Measurements from ENCODE around the gene SCPEP1. TPM values are rescaled to one million over a fixed set of nuclear protein-coding genes. Genes with fewer than 3 reads are reported as not detected.

The SCPEP1 gene
- total and polyA plus RNA-seq, 10 of the 15 experiments (the other 5 are each of a cell fraction or from before 2014, with no cell fraction given), result 31.2 to 80.2 (median 40.7) TPM

DNA sequence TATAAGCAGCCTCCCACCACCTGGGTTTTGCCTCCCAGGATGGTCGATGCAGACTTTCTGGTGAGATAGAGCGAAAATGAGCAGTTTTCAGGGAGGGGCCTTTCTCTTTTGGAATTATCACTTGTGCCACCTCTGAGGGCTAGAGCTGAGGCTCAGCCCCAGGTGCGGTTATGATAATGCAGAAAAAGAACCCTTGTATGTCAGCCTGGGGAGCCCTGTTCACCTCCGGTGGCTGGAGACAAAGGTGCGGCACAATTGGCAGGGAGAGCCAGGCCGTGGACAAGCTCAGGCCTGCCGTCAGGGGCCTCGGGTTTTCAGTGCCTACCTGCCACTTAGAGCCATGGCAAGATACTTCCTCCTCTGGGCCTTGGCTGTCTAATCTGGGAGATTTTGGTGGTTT is 4.4 kb downstream of the SCPEP1 start (continued):
- TF ChIP-seq ETV6 (conservative IDR thresholded peaks at IDR 0.05 in 1 of 2, IDR thresholded peaks at IDR 0.05 in 1 of 2; ENCODE audit: borderline replicate concordance in 1 of 2, low read depth in 1 of 2), result no peak
- no peak for TF ChIP-seq JUNB (IDR thresholded peaks at IDR 0.05)
- no peak for TF ChIP-seq EGR1 (IDR thresholded peaks at IDR 0.05; ENCODE audit: borderline replicate concordance in 1 of 2, low read depth in 2 of 2, low read length in 2 of 2)
- no peak for TF ChIP-seq YY1 (IDR thresholded peaks at IDR 0.05; ENCODE audit: low read depth, low read length)
- TF ChIP-seq BRCA1 (IDR thresholded peaks at IDR 0.05; ENCODE audit: low read depth, low read length), result no peak
- TF ChIP-seq KLF5 (IDR thresholded peaks at IDR 0.05; ENCODE audit: partially characterized antibody), result no peak
- TF ChIP-seq DPF2 (IDR thresholded peaks at IDR 0.05), result no peak
- no peak for TF ChIP-seq YBX1 (IDR thresholded peaks at IDR 0.05)
- TF ChIP-seq POLR2AphosphoS2 (IDR thresholded peaks at IDR 0.05; ENCODE audit: low read depth, low read length), result no peak
- no peak for TF ChIP-seq CREB1 (IDR thresholded peaks at IDR 0.05; ENCODE audit: low read depth)

DNA sequence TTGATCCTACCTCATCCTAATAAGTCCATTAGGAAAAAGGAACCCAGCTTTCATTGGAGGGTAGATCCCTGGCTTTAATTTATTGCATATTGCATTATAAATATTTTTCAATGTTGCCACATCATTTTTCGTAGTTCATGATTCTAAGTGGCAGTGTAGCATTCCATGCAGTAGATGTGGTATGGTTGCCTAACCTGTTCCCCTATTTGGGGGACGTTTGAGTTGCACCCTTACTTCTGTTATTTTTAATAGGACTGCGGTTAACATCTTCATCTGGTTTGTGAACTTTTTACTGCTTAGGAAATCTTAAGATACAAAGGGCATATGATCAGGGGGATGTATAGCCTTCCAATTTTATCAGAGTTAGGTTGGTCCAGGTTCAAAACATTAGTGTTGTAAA is 5.4 kb downstream of the SCPEP1 start:
- ChIA-PET POLR2A (no interaction called here), CTCF (no interaction called here), SMC1A (ENCODE audit: uncharacterized antibody, unreplicated experiment) (no interaction called here), RAD21 (ENCODE audit: unreplicated experiment) (no interaction called here)
- no peak overlapping the region for H3K9ac ChIP-seq (ENCODE audit: control insufficient read depth, insufficient read depth, low read length)
- H3K4me3 ChIP-seq, result no peak overlapping the region
- no peaks in the 10 kb centered on the region for H3K27me3 ChIP-seq (replicated peaks in 1 of 2; ENCODE audit: control insufficient read depth in 2 of 2, insufficient read depth in 2 of 2, low read length in 1 of 2)
- H3K4me2 ChIP-seq (ENCODE audit: control insufficient read depth, insufficient read depth), result no peak overlapping the region
- peaks cover 13% of the 10 kb centered on the region for H3K79me2 ChIP-seq (ENCODE audit: control insufficient read depth, insufficient read depth, low read length)
- H3K4me1 ChIP-seq (ENCODE audit: control insufficient read depth, insufficient read depth, low read length), result no peaks in the 10 kb centered on the region; the same call in 1 of the 2 replicates
- H3K9me3 ChIP-seq (replicated peaks; ENCODE audit: control insufficient read depth, insufficient read depth, low read length), result no peaks in the 10 kb centered on the region
- intact Hi-C loops (cut with micrococcal nuclease; ENCODE audit: unreplicated experiment), result no loop called here
- BruUV-seq (replicated peaks), result no TSS peak
- FAIRE-seq (no peak), DNase-seq (ENCODE audit: low read depth, low spot score) (no peak), ATAC-seq (no peak)
- no peaks in the 10 kb centered on the region for H4K20me1 ChIP-seq (ENCODE audit: control insufficient read depth, insufficient read depth)
- WGBS (ENCODE audit: insufficient coverage, insufficient replicate concordance, low lambda C conversion rate, missing lambda C conversion rate), result 67% methylated on average over 3 of the region's 3 CpGs
- H2AFZ ChIP-seq (ENCODE audit: control insufficient read depth, low read depth, low read length), result no peak overlapping the region
- peaks cover 8 to 13% of the 10 kb centered on the region in 2 experiments for H3K36me3 ChIP-seq (ENCODE audit: control insufficient read depth in 2 of 2, insufficient read depth in 2 of 2, low read length in 1 of 2)
- H3K27ac ChIP-seq (ENCODE audit: control insufficient read depth, insufficient read depth), result no peak overlapping the region
- in situ Hi-C loops (cut with MboI), result no loop called here
- TF ChIP-seq, protein P1, sequence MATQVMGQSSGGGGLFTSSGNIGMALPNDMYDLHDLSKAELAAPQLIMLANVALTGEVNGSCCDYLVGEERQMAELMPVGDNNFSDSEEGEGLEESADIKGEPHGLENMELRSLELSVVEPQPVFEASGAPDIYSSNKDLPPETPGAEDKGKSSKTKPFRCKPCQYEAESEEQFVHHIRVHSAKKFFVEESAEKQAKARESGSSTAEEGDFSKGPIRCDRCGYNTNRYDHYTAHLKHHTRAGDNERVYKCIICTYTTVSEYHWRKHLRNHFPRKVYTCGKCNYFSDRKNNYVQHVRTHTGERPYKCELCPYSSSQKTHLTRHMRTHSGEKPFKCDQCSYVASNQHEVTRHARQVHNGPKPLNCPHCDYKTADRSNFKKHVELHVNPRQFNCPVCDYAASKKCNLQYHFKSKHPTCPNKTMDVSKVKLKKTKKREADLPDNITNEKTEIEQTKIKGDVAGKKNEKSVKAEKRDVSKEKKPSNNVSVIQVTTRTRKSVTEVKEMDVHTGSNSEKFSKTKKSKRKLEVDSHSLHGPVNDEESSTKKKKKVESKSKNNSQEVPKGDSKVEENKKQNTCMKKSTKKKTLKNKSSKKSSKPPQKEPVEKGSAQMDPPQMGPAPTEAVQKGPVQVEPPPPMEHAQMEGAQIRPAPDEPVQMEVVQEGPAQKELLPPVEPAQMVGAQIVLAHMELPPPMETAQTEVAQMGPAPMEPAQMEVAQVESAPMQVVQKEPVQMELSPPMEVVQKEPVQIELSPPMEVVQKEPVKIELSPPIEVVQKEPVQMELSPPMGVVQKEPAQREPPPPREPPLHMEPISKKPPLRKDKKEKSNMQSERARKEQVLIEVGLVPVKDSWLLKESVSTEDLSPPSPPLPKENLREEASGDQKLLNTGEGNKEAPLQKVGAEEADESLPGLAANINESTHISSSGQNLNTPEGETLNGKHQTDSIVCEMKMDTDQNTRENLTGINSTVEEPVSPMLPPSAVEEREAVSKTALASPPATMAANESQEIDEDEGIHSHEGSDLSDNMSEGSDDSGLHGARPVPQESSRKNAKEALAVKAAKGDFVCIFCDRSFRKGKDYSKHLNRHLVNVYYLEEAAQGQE (IDR thresholded peaks at IDR 0.05; ENCODE audit: low read depth, low read length), result no peak
- no peak for TF ChIP-seq NR2C1 (IDR thresholded peaks at IDR 0.05)
- no peak for TF ChIP-seq CEBPB (IDR thresholded peaks at IDR 0.05; ENCODE audit: borderline replicate concordance in 1 of 2, low read depth in 2 of 2, low read length in 2 of 2)
- TF ChIP-seq HDAC2 (IDR thresholded peaks at IDR 0.05), result no peak
- TF ChIP-seq NRF1 (conservative IDR thresholded peaks at IDR 0.05; ENCODE audit: low read depth, low read length), result no peak
- TF ChIP-seq, protein P2, sequence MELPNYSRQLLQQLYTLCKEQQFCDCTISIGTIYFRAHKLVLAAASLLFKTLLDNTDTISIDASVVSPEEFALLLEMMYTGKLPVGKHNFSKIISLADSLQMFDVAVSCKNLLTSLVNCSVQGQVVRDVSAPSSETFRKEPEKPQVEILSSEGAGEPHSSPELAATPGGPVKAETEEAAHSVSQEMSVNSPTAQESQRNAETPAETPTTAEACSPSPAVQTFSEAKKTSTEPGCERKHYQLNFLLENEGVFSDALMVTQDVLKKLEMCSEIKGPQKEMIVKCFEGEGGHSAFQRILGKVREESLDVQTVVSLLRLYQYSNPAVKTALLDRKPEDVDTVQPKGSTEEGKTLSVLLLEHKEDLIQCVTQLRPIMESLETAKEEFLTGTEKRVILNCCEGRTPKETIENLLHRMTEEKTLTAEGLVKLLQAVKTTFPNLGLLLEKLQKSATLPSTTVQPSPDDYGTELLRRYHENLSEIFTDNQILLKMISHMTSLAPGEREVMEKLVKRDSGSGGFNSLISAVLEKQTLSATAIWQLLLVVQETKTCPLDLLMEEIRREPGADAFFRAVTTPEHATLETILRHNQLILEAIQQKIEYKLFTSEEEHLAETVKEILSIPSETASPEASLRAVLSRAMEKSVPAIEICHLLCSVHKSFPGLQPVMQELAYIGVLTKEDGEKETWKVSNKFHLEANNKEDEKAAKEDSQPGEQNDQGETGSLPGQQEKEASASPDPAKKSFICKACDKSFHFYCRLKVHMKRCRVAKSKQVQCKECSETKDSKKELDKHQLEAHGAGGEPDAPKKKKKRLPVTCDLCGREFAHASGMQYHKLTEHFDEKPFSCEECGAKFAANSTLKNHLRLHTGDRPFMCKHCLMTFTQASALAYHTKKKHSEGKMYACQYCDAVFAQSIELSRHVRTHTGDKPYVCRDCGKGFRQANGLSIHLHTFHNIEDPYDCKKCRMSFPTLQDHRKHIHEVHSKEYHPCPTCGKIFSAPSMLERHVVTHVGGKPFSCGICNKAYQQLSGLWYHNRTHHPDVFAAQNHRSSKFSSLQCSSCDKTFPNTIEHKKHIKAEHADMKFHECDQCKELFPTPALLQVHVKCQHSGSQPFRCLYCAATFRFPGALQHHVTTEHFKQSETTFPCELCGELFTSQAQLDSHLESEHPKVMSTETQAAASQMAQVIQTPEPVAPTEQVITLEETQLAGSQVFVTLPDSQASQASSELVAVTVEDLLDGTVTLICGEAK (IDR thresholded peaks at IDR 0.05; ENCODE audit: borderline replicate concordance), result no peak
- no peak for TF ChIP-seq BACH1 (IDR thresholded peaks at IDR 0.05; ENCODE audit: borderline replicate concordance)
- no peak for TF ChIP-seq ZNF384 (IDR thresholded peaks at IDR 0.05; ENCODE audit: borderline replicate concordance, low read depth, low read length)
- no peak for TF ChIP-seq JUNB (IDR thresholded peaks at IDR 0.05)
